IMR-90 (cell line): ENCODE results near the gene HMX2. TPM values are rescaled to one million over a fixed set of nuclear protein-coding genes. Genes with fewer than 3 reads are reported as not detected.
A peak's percentile ranks its signal among the peaks of the same experiment; 100 is the strongest.

Experiments used
- ATAC-seq: fragments of 200-7000 bp; cut with Tn5 transposase; 2 replicates; pipeline ENCODE4 v1.9.1; 2020; ENCODE audit warnings: low read depth, mild to moderate bottlenecking, moderate library complexity
- BruUV-seq: library from RNA; stranded (reverse); fragments of 400-500 nt; replicated peaks from 2 replicates; lab custom pipeline; 2021; lab: Mats Ljungman, UMichigan
- CTCF ChIA-PET: fragments of 300-600 bp; formaldehyde crosslinking; extraction: SDS; loops from one replicate; lab custom pipeline; 2021; ENCODE audit warnings: antibody characterized with exemption; lab: Yijun Ruan, JAX
- POLR2A ChIA-PET: fragments of 300-600 bp; sonication (Branson Sonifier 250); formaldehyde crosslinking; loops from one replicate; lab custom pipeline; 2022; ENCODE audit warnings: antibody characterized with exemption; ENCODE audit not compliant: unreplicated experiment; lab: Charles Lee
- DNase-seq: peaks from one replicate; pipeline ENCODE4 v3.0.0; 2013
- H2AFZ ChIP-seq: replicated peaks from 2 replicates; pipeline ENCODE3; 2013; ENCODE audit warnings: low read length, mild to moderate bottlenecking; ENCODE audit not compliant: poor library complexity
- H2AK5ac ChIP-seq: 2 replicates; pipeline ENCODE4 v1.6.1; 2013; ENCODE audit warnings: low read depth, low read length, inconsistent platforms
- H2AK9ac ChIP-seq: replicated peaks from 2 replicates; pipeline ENCODE3; 2013; ENCODE audit warnings: mild to moderate bottlenecking, low read depth, low read length, moderate library complexity; ENCODE audit not compliant: poor library complexity
- H2BK120ac ChIP-seq: 2 replicates; pipeline ENCODE4 v1.6.1; 2013; ENCODE audit warnings: low read depth, low read length, inconsistent platforms
- H2BK15ac ChIP-seq: 3 replicates; pipeline ENCODE4 v1.6.1; 2013; ENCODE audit warnings: low read depth, low read length, inconsistent platforms
- H2BK20ac ChIP-seq: 2 replicates; pipeline ENCODE4 v1.6.1; 2013; ENCODE audit warnings: low read depth, mild to moderate bottlenecking, inconsistent platforms, low read length, moderate library complexity
- H2BK5ac ChIP-seq: 2 replicates; pipeline ENCODE4 v1.6.1; 2013; ENCODE audit warnings: mild to moderate bottlenecking, low read depth, low read length, inconsistent platforms; ENCODE audit not compliant: poor library complexity, severe bottlenecking
- H3K14ac ChIP-seq: replicated peaks from 2 replicates; pipeline ENCODE4 v1.6.1; 2013; ENCODE audit warnings: low read depth, low read length, inconsistent platforms
- H3K18ac ChIP-seq: 2 replicates; pipeline ENCODE4 v1.6.1; 2013; ENCODE audit warnings: low read depth, low read length, control low read depth
- H3K23ac ChIP-seq: 2 replicates; pipeline ENCODE4 v1.6.1; 2013; ENCODE audit warnings: low read depth, low read length, inconsistent platforms
- H3K27ac ChIP-seq: 2 replicates; pipeline ENCODE4 v1.5.1; 2013; ENCODE audit warnings: mild to moderate bottlenecking, control low read depth, low read length; ENCODE audit not compliant: insufficient read depth
- H3K27me3 ChIP-seq: 2 replicates; pipeline ENCODE4 v1.6.1; 2013; ENCODE audit warnings: low read length; ENCODE audit not compliant: control insufficient read depth, insufficient read depth
- H3K36me3 ChIP-seq: 2 replicates; pipeline ENCODE4 v1.6.1; 2013; ENCODE audit warnings: low read length, mixed read lengths; ENCODE audit not compliant: control insufficient read depth, insufficient read depth
- H3K4ac ChIP-seq: 2 replicates; pipeline ENCODE4 v1.6.1; 2013; ENCODE audit warnings: low read depth, low read length, inconsistent platforms
- H3K4me1 ChIP-seq: 2 replicates; pipeline ENCODE4 v1.6.1; 2013; ENCODE audit warnings: low read length, mixed read lengths; ENCODE audit not compliant: control insufficient read depth, insufficient read depth
- H3K4me2 ChIP-seq: 2 replicates; pipeline ENCODE4 v1.6.1; 2013; ENCODE audit warnings: low read depth, mild to moderate bottlenecking, control low read depth, low read length, moderate library complexity
- H3K4me3 ChIP-seq: 2 replicates; pipeline ENCODE4 v1.5.1; 2013; ENCODE audit warnings: low read depth, mild to moderate bottlenecking, control low read depth, low read length, moderate library complexity; ENCODE audit not compliant: insufficient read depth
- H3K56ac ChIP-seq: 2 replicates; pipeline ENCODE4 v1.6.1; 2013; ENCODE audit warnings: low read length, inconsistent platforms; ENCODE audit not compliant: insufficient read depth; ENCODE audit errors: extremely low read depth
- H3K79me1 ChIP-seq, 2 experiments: 2 replicates each; pipeline ENCODE4 v1.6.1; 2013; ENCODE audit warnings: low read length in 2 of 2, inconsistent platforms in 1 of 2, low read depth in 1 of 2
- H3K9ac ChIP-seq: 2 replicates; pipeline ENCODE4 v1.6.1; 2013; ENCODE audit warnings: low read depth, low read length, control low read depth
- H3K9me1 ChIP-seq: 2 replicates; pipeline ENCODE4 v1.6.1; 2013; ENCODE audit warnings: low read length, inconsistent platforms; ENCODE audit not compliant: insufficient read depth
- H3K9me3 ChIP-seq: 2 replicates; pipeline ENCODE4 v1.6.1; 2013; ENCODE audit warnings: low read length; ENCODE audit not compliant: control insufficient read depth, insufficient read depth
- H4K20me1 ChIP-seq: 2 replicates; pipeline ENCODE4 v1.6.1; 2013; ENCODE audit warnings: low read length, inconsistent platforms; ENCODE audit not compliant: insufficient read depth
- H4K5ac ChIP-seq: 2 replicates; pipeline ENCODE4 v1.6.1; 2013; ENCODE audit warnings: mild to moderate bottlenecking, low read depth, low read length, control low read depth
- H4K8ac ChIP-seq, 2 experiments: 2 replicates each; pipeline ENCODE4 v1.6.1; 2013; ENCODE audit warnings: low read depth in 2 of 2, low read length in 2 of 2, control low read depth in 1 of 2, inconsistent platforms in 1 of 2
- H4K91ac ChIP-seq: 2 replicates; pipeline ENCODE4 v1.6.1; 2013; ENCODE audit warnings: low read depth, low read length, inconsistent platforms; ENCODE audit not compliant: insufficient read depth
- ELK1 ChIP-seq: fragments of 150-350 bp; IDR thresholded peaks from 2 replicates; pipeline ENCODE4 v1.6.1; 2016; ENCODE audit warnings: low read depth, mild to moderate bottlenecking, low read length, moderate library complexity, borderline replicate concordance
- MAZ ChIP-seq: IDR thresholded peaks from 2 replicates; pipeline ENCODE4 v1.6.1; 2012; ENCODE audit warnings: low read depth, mild to moderate bottlenecking, low read length, improper control_type of control experiment, moderate library complexity, borderline replicate concordance
- MXI1 ChIP-seq: IDR thresholded peaks from 2 replicates; pipeline ENCODE4 v1.6.1; 2012; ENCODE audit warnings: low read depth, mild to moderate bottlenecking, low read length, moderate library complexity, borderline replicate concordance
- POLR2A ChIP-seq: IDR thresholded peaks from 2 replicates; pipeline ENCODE4 v1.6.1; 2012; ENCODE audit warnings: mild to moderate bottlenecking, low read depth, low read length
- SMC3 ChIP-seq: fragments of 150-350 bp; IDR thresholded peaks from 2 replicates; pipeline ENCODE4 v1.6.1; 2016; ENCODE audit warnings: low read depth, mild to moderate bottlenecking, antibody characterized with exemption, low read length, moderate library complexity
- WGBS, 2 experiments: methylation state at CpG; one replicate each; pipeline versions ENCODE4 v1.1.5 to v1.1.7; 2013; ENCODE audit warnings: missing lambda C conversion rate in 2 of 2; ENCODE audit not compliant: insufficient read length in 1 of 2; ENCODE audit errors: extremely low coverage in 2 of 2; 5-methylcytosine and 5-hydroxymethylcytosine counted together
- dilution Hi-C: fragments of 300-500 bp; cut with HindIII; formaldehyde crosslinking; loops from one replicate; pipeline ENCODE4 v1.14.3; 2018; ENCODE audit warnings: low sequenced_read_pairs; ENCODE audit not compliant: unreplicated experiment
- in situ Hi-C: fragments of 300-500 bp; cut with MboI; formaldehyde crosslinking; loops from 3 replicates; pipeline ENCODE4 v1.14.3; 2019; ENCODE audit warnings: low sequenced_read_pairs, inconsistent platforms, mixed read lengths
- intact Hi-C: fragments of 100-400 bp; cut with micrococcal nuclease; formaldehyde crosslinking; loops from 2 replicates; pipeline ENCODE4 v1.10.0; 2022
- polyA plus RNA-seq, 3 experiments: library from polyadenylated mRNA; depleted of rRNA; stranded (reverse); fragments of >200 nt; gene quantifications; 2 replicates each; pipeline ENCODE4 v1.2.3, GENCODE V29; 2012; ENCODE audit warnings: low replicate concordance in 1 of 3
- total RNA-seq: library from RNA; depleted of rRNA; stranded (reverse); fragments of >200 nt; gene quantifications from 2 replicates; pipeline ENCODE4 v1.2.3, GENCODE V29; 2012

Gene HMX2
- total and polyA plus RNA-seq, 2 of the 4 experiments (the other 2 are of a cell fraction) = not detected

- no peak for TF ChIP-seq SMC3
These were observed 2.5 kb downstream of the HMX2 start (continued) for GRCh38 chr10:123150271-123150985.

GRCh38 chr10:123150986-123151736 lies 3.2 kb downstream of the HMX2 start:
- DNase-seq (peak; percentile 9), ATAC-seq (no peak)
- no peak for TF ChIP-seq SMC3
- TF ChIP-seq POLR2A = no peak
- no peak for TF ChIP-seq MAZ
- no peak for TF ChIP-seq MXI1
- TF ChIP-seq ELK1 = no peak
- H3K4me3 ChIP-seq = no peak overlapping the region
- H4K91ac ChIP-seq = no peak overlapping the region
- H3K27me3 ChIP-seq = peaks cover 59% of the 10 kb centered on the region
- no peak overlapping the region for H3K56ac ChIP-seq
- H3K4me1 ChIP-seq = peaks cover 1% of the 10 kb centered on the region
- CTCF ChIA-PET = no interaction called here
- no peak overlapping the region for H3K23ac ChIP-seq
- no peak overlapping the region for H2AK9ac ChIP-seq
- POLR2A ChIA-PET = no interaction called here
- H2BK5ac ChIP-seq = no peak overlapping the region
- H3K27ac ChIP-seq = no peak overlapping the region
- no peaks in the 10 kb centered on the region for H3K36me3 ChIP-seq
- peak overlapping the region; percentile 42; the same call in 1 of the 2 replicates for H3K4me2 ChIP-seq
- no peak overlapping the region for H4K8ac ChIP-seq
- no peak overlapping the region for H2BK20ac ChIP-seq
- H3K79me1 ChIP-seq = peaks cover 0 to 7% of the 10 kb centered on the region in 2 experiments; a peak in 1 of 4 replicates
- H4K5ac ChIP-seq = no peak overlapping the region
- peaks cover 3% of the 10 kb centered on the region; the same call in 1 of the 2 replicates for H3K9me3 ChIP-seq
- peak overlapping the region; percentile 78 for H2AFZ ChIP-seq
- 6% methylated on average over 17 of the region's 56 CpGs; no CpG with 5 or more reads in 1 of the 2 experiments for WGBS, 2 experiments
- intact Hi-C loops = loop anchor here (10.0 kb wide), 2 partner anchors 296 to 1264 kb away; partner anchors contain the start of gene OAT
- H3K4ac ChIP-seq = no peak overlapping the region
- peaks cover 10% of the 10 kb centered on the region for H4K20me1 ChIP-seq
- no TSS peak for BruUV-seq
- in situ Hi-C loops = loop anchor here (25.0 kb wide), 2 partner anchors 289 to 1014 kb away; no protein-coding TSS in a partner anchor
- H2BK15ac ChIP-seq = no peak overlapping the region
- H3K9me1 ChIP-seq = no peaks in the 10 kb centered on the region; the same call in 1 of the 2 replicates
- no peak overlapping the region for H3K18ac ChIP-seq
- no peak overlapping the region for H2BK120ac ChIP-seq
- no peak overlapping the region for H3K14ac ChIP-seq
- no peak overlapping the region for H2AK5ac ChIP-seq
- no peak overlapping the region for H3K9ac ChIP-seq
- dilution Hi-C loops = no loop called here
